A375 (cell line): ENCODE results near the gene SYNC. TPM values are rescaled to one million over a fixed set of nuclear protein-coding genes. Genes with fewer than 3 reads are reported as not detected.

Source experiments
- small RNA-seq: library from RNA; depleted of rRNA; stranded (forward); fragments of <200 nt; gene quantifications from one replicate; pipeline ENCODE3, GENCODE V24; 2014
- total RNA-seq: library from RNA; depleted of rRNA; stranded (reverse); fragments of >200 nt; shearing (Covaris generic); gene quantifications from 2 replicates; pipeline ENCODE4 v1.2.3, GENCODE V29; 2014; rRNA removed

The SYNC gene
- total RNA-seq = 8.9 and 12.4 TPM in 2 replicates

DNA sequence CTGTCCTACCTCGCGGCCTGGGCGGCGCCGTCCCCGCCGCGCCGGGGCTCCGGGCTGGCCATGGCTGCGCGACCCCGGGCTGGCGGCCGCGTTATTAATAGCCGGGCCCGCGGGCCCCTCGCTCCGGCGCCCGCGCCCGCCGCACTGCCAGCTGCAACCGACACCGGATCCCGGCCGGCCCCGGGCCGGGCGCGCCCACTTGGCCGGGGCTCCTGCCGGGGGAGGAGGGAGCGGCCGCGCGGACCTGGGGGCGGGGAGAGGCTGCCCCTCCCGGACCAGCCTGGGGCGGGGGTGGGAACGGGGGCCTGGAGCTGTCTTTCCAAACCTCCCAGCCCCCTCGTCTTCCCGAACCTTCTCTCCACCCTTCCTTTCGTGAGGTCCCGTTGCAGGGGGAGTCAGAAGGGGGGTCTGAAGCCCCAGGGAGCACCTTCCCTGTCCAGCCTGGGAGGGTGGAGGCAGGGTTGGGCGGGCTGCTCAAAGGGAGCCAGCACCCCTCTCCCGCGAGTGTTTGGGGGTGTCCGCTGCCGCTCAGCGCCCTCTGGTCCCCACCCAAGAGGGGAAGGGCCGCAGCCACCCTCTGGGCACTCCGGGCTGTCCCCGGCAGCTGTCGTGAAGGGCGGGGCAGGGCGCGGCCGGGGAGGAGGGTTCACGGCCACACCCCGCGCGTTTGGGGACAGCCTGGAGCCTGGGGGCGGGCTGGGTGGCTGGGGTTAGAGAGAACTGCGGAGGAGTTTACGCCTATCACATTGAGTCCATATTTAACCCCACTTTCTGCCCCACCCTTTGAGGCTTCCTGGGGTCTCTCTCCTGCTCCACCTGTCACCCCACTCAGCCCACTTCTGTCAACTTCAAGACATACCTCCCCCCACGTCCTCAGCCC, at the start of gene SYNC:
TSS of gene SYNC (minus strand) at position 172 of the 880 bp plus-strand sequence. CDS start at position 62, 110 bp downstream.

DNA sequence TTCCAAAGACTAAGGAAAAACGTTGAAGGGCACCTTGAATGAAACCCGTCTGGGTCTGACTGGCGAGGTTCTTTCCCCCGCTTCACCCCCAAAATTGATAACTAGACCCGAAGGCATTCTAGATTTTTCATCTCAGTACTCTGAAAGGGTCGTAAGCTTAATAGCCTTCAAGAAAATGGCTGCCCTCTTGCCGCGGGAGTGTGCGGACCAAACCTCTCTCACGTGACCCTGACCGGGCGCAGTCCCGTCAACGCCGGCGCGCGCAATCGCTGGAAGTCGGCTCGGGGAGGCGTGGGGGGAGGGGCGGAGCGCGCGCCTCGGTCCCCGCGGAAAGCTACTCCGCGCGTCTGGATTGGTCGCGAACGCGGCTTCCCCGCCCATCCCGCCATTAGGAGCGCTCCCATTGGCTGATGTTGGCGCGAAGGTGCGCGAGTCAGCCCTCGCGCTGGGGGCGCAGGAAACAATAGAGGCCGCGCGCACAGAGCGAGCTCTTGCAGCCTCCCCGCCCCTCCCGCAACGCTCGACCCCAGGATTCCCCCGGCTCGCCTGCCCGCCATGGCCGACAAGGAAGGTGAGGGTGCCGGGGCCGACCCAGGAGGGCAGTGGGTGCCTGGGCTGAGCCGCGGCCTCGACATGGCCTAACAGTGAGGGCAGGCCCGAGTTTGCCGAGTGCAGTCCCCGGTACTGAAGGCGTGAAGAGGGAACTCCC, 51.7 kb downstream of the SYNC start, which contains the start of gene RBBP4:
TSS of gene RBBP4 (plus strand) at position 457 of the 709 bp plus-strand sequence. CDS start at position 556, 99 bp downstream.

DNA sequence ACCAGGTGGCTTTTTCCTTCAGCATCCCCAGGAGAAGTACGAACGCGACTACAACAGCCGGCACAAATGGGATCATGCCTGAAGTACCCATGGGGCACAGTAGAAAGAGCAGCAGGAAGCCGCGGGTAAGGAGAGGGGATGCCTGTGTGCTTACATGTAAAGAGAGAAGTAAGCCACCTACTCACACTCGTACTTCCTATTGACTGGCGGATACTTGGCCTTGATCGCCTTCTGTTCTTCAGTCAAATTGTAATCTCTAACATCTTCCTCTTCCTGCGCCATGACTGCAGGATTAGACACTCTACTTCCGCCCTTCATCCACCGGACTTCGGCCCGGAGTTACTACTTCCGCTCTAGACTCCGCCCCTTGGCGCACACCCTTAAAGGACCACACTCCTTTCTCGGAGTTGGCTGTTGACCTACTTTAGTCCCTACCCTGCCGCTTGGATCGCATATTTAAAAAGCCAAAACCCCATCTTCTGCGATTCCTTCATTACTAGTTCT, 52.3 kb downstream of the SYNC start, which contains the start of gene ZBTB8OS:
TSS of gene ZBTB8OS (minus strand) at position 303 of the 504 bp plus-strand sequence. CDS start at position 282, 21 bp downstream.

Small RNA genes within 50 kb of the gene (small RNA-seq; reads per million reads assigned to genes)
- not detected for gene RF00019

Other genes starting within 250 kb of the SYNC start
- gene ZBTB8B, start 237.7 kb downstream of the SYNC start, total RNA-seq = 0.13 and 0.15 TPM in 2 replicates
- 1.5 TPM in 2 replicates for gene ZBTB8A, start 163.3 kb downstream of the SYNC start, total RNA-seq
- gene ZBTB8OS, start 52.2 kb downstream of the SYNC start, total RNA-seq = 63.9 and 80.1 TPM in 2 replicates
- 66.3 and 94.9 TPM in 2 replicates for gene RBBP4, start 51.6 kb downstream of the SYNC start, total RNA-seq
- 378 and 407 TPM in 2 replicates for gene YARS1, start 114.6 kb upstream of the SYNC start, total RNA-seq
- 28.6 and 31.6 TPM in 2 replicates for gene S100PBP, start 114.9 kb upstream of the SYNC start, total RNA-seq
- 0.23 TPM in 1 of 2 replicates, not detected in the other for gene FNDC5, start 168.1 kb upstream of the SYNC start, total RNA-seq
- not detected in 2 replicates for gene HPCA, start 183.7 kb upstream of the SYNC start, total RNA-seq
- gene TMEM54, start 198.6 kb upstream of the SYNC start, total RNA-seq = 49.9 and 60.8 TPM in 2 replicates